ENCODE measurements around the gene XNDC1N. TPM values are rescaled to one million over a fixed set of nuclear protein-coding genes. Genes with fewer than 3 reads are reported as not detected.

XNDC1N gene
- total RNA-seq, 1 experiment from 2014 or later: 15.8 TPM

- Histone ChIP-seq H3K9me3 (ENCODE audit: low read depth, low read length, poor library complexity, severe bottlenecking) (peaks cover 4% of the 10 kb centered on the region), H3K36me3 (ENCODE audit: insufficient read depth, low read length, poor library complexity, severe bottlenecking) (peaks cover 26% of the 10 kb centered on the region), H3K27me3 (replicated peaks; ENCODE audit: insufficient read depth, low read depth, low read length, poor library complexity) (no peaks in the 10 kb centered on the region), H3K27ac (ENCODE audit: low read depth, low read length, poor library complexity, severe bottlenecking) (no peak overlapping the region), H3K4me3 (ENCODE audit: low read depth, low read length, poor library complexity, severe bottlenecking) (no peak overlapping the region), H3K4me1 (ENCODE audit: insufficient read depth, low read length, poor library complexity, severe bottlenecking) (peaks cover 11% of the 10 kb centered on the region)
- TF ChIP-seq EZH2 (IDR thresholded peaks at IDR 0.05; ENCODE audit: borderline replicate concordance, low read depth, low read length, poor library complexity, severe bottlenecking): no peak
- no peak for TF ChIP-seq CTCF (conservative IDR thresholded peaks at IDR 0.05; ENCODE audit: low read depth, low read length)
- no peak for DNase-seq (ENCODE audit: low spot score)
- BruUV-seq (replicated peaks): no TSS peak
- intact Hi-C loops (cut with micrococcal nuclease; ENCODE audit: unreplicated experiment): no loop called here
- POLR2A ChIA-PET (ENCODE audit: low non-redundant PET): no interaction called here
- CTCF ChIA-PET: no interaction called here
Measured at GRCh38 chr11:71963468-71963867, 35.1 kb upstream of the XNDC1N start.

GRCh38 chr11:71962428-71963038, 34.1 kb upstream of the XNDC1N start:
- Histone ChIP-seq H3K27me3 (replicated peaks; ENCODE audit: insufficient read depth, low read depth, low read length, poor library complexity) (no peaks in the 10 kb centered on the region), H3K27ac (ENCODE audit: low read depth, low read length, poor library complexity, severe bottlenecking) (peak overlapping the region; percentile 3), H3K9me3 (ENCODE audit: low read depth, low read length, poor library complexity, severe bottlenecking) (peaks cover 4% of the 10 kb centered on the region), H3K4me1 (ENCODE audit: insufficient read depth, low read length, poor library complexity, severe bottlenecking) (peaks cover 11% of the 10 kb centered on the region), H3K4me3 (ENCODE audit: low read depth, low read length, poor library complexity, severe bottlenecking) (no peak overlapping the region), H3K36me3 (ENCODE audit: insufficient read depth, low read length, poor library complexity, severe bottlenecking) (peaks cover 26% of the 10 kb centered on the region)
- no TSS peak for BruUV-seq (replicated peaks)
- ChIA-PET POLR2A (ENCODE audit: low non-redundant PET) (no interaction called here), CTCF (no interaction called here)
- TF ChIP-seq EZH2 (IDR thresholded peaks at IDR 0.05; ENCODE audit: borderline replicate concordance, low read depth, low read length, poor library complexity, severe bottlenecking) (no peak), CTCF (conservative IDR thresholded peaks at IDR 0.05; ENCODE audit: low read depth, low read length) (no peak)
- DNase-seq (ENCODE audit: low spot score): peak; percentile 9
- intact Hi-C loops (cut with micrococcal nuclease; ENCODE audit: unreplicated experiment): no loop called here

GRCh38 chr11:71955898-71956456, 27.6 kb upstream of the XNDC1N start:
- POLR2A ChIA-PET (ENCODE audit: low non-redundant PET): interaction anchor here (0.6 kb wide), 1 partner anchor 10 kb away, joined by 4 read pairs; no protein-coding TSS in a partner anchor
- H3K9me3 ChIP-seq (ENCODE audit: low read depth, low read length, poor library complexity, severe bottlenecking): no peaks in the 10 kb centered on the region

More at GRCh38 chr11:71955898-71956456, 27.6 kb upstream of the XNDC1N start:
- H3K36me3 ChIP-seq (ENCODE audit: insufficient read depth, low read length, poor library complexity, severe bottlenecking): peaks cover 5% of the 10 kb centered on the region
- H3K4me3 ChIP-seq (ENCODE audit: low read depth, low read length, poor library complexity, severe bottlenecking): no peak overlapping the region
- BruUV-seq (replicated peaks): no TSS peak
- no peak for DNase-seq (ENCODE audit: low spot score)
- H3K27me3 ChIP-seq (replicated peaks; ENCODE audit: insufficient read depth, low read depth, low read length, poor library complexity): no peaks in the 10 kb centered on the region
- CTCF ChIA-PET: no interaction called here
- no peaks in the 10 kb centered on the region for H3K4me1 ChIP-seq (ENCODE audit: insufficient read depth, low read length, poor library complexity, severe bottlenecking)
- H3K27ac ChIP-seq (ENCODE audit: low read depth, low read length, poor library complexity, severe bottlenecking): no peak overlapping the region
- TF ChIP-seq EZH2 (IDR thresholded peaks at IDR 0.05; ENCODE audit: borderline replicate concordance, low read depth, low read length, poor library complexity, severe bottlenecking) (no peak), CTCF (conservative IDR thresholded peaks at IDR 0.05; ENCODE audit: low read depth, low read length) (no peak)
- intact Hi-C loops (cut with micrococcal nuclease; ENCODE audit: unreplicated experiment): no loop called here

All from A673 (cell line).